Left ventricle myocardium inferior (tissue), 1 donor: Measurements from ENCODE around the gene NRIP1. TPM values are rescaled to one million over a fixed set of nuclear protein-coding genes. Genes with fewer than 3 reads are reported as not detected.
"Not testable (repeated sequence)": the region's sequence is repeated elsewhere in the genome, so short reads cannot be mapped to it uniquely, and the experiment has no call there.

Experiments
- DNase-seq: peaks from one replicate; pipeline ENCODE4 v3.0.0-alpha.2; 2020
- H3K27ac ChIP-seq: fragments of 200-600 bp; replicated peaks from 2 replicates; pipeline ENCODE4 v1.8.0; 2021
- H3K27me3 ChIP-seq: fragments of 200-600 bp; 2 replicates; pipeline ENCODE4 v1.8.0; 2021; ENCODE audit warnings: low read depth
- H3K36me3 ChIP-seq: fragments of 200-600 bp; 2 replicates; pipeline ENCODE4 v1.8.0; 2021
- H3K4me1 ChIP-seq: fragments of 200-600 bp; 2 replicates; pipeline ENCODE4 v1.8.0; 2021
- H3K4me3 ChIP-seq: fragments of 200-600 bp; 2 replicates; pipeline ENCODE4 v1.8.0; 2021; ENCODE audit warnings: mild to moderate bottlenecking, moderate library complexity
- H3K9me3 ChIP-seq: fragments of 200-600 bp; replicated peaks from 2 replicates; pipeline ENCODE4 v1.8.0; 2021
- intact Hi-C: fragments of 100-400 bp; cut with micrococcal nuclease; formaldehyde crosslinking; loops from one replicate; pipeline ENCODE4 v1.11.0; 2022
- total RNA-seq: library from RNA; stranded (reverse); fragmentation: NEBNext Ultra II Directional; extraction: Animal tissue kit (Norgen Biotek cat#: 25700); gene quantifications from one replicate; pipeline ENCODE4 v1.2.1, GENCODE V29; 2021
- TF ChIP-seq, protein P1 (sequence below): fragments of 200-600 bp; IDR thresholded peaks from 2 replicates; pipeline ENCODE4 v1.8.0; 2021; ENCODE audit warnings: antibody characterized with exemption, mild to moderate bottlenecking, borderline replicate concordance
- donor health status: DM: no; HTN: yes; CAD: no; lungs with severe emphysema.

The NRIP1 gene
- total RNA-seq, 1 donor from 2014 or later: 16.8 TPM

DNA sequence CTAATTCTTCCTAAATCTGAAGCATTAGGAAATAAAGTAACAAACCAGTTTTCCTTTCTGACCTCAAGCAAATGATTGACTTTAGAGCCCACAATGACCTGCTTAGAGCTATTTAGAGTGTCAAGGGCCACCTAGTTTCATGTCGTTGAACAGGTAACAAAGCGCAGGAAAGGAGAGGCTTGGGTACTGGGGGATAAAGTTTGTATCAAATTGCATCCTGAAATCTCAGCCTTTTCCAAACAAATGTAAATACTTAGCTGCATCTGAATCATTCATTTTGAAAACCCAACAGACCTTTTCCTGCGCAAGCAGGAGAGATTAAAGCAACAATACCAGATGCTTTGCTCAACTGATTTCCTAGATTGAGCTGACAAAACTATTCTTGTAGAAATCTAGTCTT is 121.2 kb downstream of the NRIP1 start:
- no peak for DNase-seq
- TF ChIP-seq, protein P1, sequence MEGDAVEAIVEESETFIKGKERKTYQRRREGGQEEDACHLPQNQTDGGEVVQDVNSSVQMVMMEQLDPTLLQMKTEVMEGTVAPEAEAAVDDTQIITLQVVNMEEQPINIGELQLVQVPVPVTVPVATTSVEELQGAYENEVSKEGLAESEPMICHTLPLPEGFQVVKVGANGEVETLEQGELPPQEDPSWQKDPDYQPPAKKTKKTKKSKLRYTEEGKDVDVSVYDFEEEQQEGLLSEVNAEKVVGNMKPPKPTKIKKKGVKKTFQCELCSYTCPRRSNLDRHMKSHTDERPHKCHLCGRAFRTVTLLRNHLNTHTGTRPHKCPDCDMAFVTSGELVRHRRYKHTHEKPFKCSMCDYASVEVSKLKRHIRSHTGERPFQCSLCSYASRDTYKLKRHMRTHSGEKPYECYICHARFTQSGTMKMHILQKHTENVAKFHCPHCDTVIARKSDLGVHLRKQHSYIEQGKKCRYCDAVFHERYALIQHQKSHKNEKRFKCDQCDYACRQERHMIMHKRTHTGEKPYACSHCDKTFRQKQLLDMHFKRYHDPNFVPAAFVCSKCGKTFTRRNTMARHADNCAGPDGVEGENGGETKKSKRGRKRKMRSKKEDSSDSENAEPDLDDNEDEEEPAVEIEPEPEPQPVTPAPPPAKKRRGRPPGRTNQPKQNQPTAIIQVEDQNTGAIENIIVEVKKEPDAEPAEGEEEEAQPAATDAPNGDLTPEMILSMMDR: no peak
- Histone ChIP-seq H3K4me1 (peaks cover 4% of the 10 kb centered on the region), H3K36me3 (no peaks in the 10 kb centered on the region), H3K27me3 (no peaks in the 10 kb centered on the region), H3K27ac (no peak overlapping the region), H3K9me3 (peaks cover 15% of the 10 kb centered on the region), H3K4me3 (no peak overlapping the region)
- intact Hi-C loops: no loop called here

DNA sequence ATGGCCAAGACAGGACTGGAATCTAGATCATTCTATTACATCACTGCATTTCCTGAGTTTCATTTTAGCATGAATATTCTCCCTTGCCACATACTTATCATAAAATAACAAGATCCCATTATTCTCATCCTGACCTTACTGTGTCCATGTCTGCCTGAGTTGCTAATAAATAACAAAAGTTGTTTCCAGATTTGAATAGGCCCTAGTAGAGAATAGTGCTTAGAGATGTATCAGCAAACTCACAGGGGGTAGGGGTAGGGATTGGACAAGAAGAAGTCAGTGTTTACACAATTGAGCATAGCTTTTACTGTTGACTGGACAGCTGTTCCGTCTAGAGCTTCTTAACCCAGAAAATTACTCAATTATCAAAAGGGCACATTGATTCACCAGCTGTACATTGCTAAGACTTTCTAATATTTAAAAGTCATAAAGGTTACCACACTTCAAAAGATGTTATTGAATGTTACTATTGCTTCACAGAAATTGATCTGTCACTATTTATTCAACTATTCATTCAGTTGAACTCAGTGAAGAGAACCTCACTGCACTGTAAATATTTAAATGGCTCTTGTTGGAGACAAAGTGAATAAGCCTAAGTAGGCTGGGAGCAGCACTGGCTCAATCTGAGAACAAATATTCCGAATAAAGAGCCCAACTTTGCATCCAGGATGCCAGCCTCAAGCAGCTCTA is 121.9 kb downstream of the NRIP1 start:
- DNase-seq: no peak

DNA sequence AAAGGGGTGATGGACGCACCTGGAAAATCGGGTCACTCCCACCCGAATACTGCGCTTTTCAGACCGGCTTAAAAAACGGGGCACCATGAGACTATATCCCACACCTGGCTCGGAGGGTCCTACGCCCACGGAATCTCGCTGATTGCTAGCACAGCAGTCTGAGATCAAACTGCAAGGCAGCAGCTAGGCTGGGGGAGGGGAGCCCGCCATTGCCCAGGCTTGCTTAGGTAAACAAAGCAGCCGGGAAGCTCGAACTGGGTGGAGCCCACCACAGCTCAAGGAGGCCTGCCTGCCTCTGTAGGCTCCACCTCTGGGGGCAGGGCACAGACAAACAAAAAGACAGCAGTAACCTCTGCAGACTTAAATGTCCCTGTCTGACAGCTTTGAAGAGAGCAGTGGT is 137.5 kb downstream of the NRIP1 start:
- H3K27ac ChIP-seq, intact Hi-C loops, H3K27me3 ChIP-seq, H3K9me3 ChIP-seq, H3K4me1 ChIP-seq, H3K4me3 ChIP-seq, DNase-seq, H3K36me3 ChIP-seq: not testable (repeated sequence)

More for the DNA sequence above, 121.9 kb downstream of the NRIP1 start:
- H3K4me3 ChIP-seq: no peak overlapping the region
- TF ChIP-seq, protein P1: no peak
- H3K36me3 ChIP-seq: no peaks in the 10 kb centered on the region
- H3K27me3 ChIP-seq: no peaks in the 10 kb centered on the region
- peaks cover 18% of the 10 kb centered on the region for H3K9me3 ChIP-seq
- H3K4me1 ChIP-seq: peaks cover 4% of the 10 kb centered on the region
- no peak overlapping the region for H3K27ac ChIP-seq
- intact Hi-C loops: no loop called here

DNA sequence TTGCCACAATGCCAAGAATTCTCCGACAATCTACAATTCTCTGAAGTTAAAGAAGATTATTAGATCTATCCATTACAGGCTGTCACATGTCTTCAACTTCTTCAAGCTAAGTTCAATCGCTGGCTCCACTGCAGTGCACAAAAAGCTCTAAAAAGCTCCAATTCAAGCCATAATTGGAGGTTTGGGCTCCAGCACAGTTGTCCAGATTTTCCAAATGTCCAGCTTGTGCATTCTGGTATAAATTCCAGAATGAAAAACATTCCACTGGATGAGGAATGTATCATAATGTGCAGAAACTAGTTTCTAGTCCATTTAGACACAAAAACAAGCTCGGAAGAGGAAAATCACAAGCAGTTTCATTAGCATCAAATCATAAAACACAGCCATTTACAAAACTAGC is 138.6 kb downstream of the NRIP1 start:
- TF ChIP-seq, protein P1: no peak
- no peak overlapping the region for H3K27ac ChIP-seq
- H3K9me3 ChIP-seq: no peaks in the 10 kb centered on the region
- no peaks in the 10 kb centered on the region for H3K27me3 ChIP-seq
- no peak for DNase-seq
- no peak overlapping the region for H3K4me3 ChIP-seq
- H3K36me3 ChIP-seq: no peaks in the 10 kb centered on the region
- no peaks in the 10 kb centered on the region for H3K4me1 ChIP-seq
- intact Hi-C loops: no loop called here

DNA sequence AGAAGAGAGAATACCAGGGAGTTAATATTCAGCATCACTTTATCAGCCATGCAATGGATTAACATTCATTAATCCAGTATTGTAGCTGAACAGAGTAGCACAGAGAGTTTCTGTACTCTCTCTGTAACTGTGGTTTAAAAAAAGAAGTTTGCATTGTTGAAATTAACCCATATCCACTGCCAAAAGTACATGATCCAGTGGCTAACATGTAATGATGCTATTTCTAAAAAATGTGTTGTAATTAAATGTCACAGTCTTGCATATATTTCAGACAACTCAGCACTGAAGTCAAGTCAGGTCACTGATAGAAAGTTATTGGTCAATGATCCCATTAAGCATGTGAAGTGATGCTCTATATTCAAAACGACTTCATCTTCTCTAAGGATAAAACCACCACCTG is 141.3 kb downstream of the NRIP1 start:
- H3K27me3 ChIP-seq: no peaks in the 10 kb centered on the region
- intact Hi-C loops: no loop called here
- no peak for DNase-seq

DNA sequence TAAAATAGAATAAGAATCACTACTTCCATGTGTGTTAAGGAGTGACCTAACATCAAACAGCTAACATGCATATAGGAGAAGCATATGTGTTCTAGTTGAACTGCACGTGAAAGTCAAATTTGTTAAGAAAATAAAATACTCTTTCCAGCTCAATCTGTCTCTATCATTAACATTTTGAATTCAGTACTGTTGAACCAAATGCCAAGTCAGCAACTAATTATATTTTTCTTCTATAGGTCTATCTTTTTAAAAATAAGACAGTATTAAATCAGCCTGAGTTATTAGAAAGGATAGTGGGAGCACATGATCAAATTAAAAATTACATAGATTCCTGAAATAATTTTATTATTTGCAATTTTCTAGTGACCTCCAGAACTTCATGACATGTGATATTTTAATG is 141.8 kb downstream of the NRIP1 start:
- Histone ChIP-seq H3K27me3 (no peaks in the 10 kb centered on the region), H3K4me1 (no peaks in the 10 kb centered on the region), H3K36me3 (no peaks in the 10 kb centered on the region), H3K27ac (no peak overlapping the region), H3K9me3 (no peaks in the 10 kb centered on the region), H3K4me3 (no peak overlapping the region)
- TF ChIP-seq, protein P1: no peak
- intact Hi-C loops: no loop called here
- DNase-seq: no peak

More for the DNA sequence above, 141.3 kb downstream of the NRIP1 start:
- Histone ChIP-seq H3K9me3 (no peaks in the 10 kb centered on the region), H3K27ac (no peak overlapping the region), H3K4me1 (no peaks in the 10 kb centered on the region), H3K36me3 (no peaks in the 10 kb centered on the region), H3K4me3 (no peak overlapping the region)
- TF ChIP-seq, protein P1: no peak
